D341Med (cell line): ENCODE measurements around the gene AMER2.

ENCODE experiments used
- DNase-seq: peaks from one replicate; pipeline ENCODE4 v3.0.0; 2012; ENCODE audit warnings: low spot score

AMER2 gene

GRCh38 chr13:25171517-25172302, at the start of gene AMER2:
Gene AMER2 (minus strand): TSS chr13:25172288. CDS start chr13:25171619, 669 bp downstream.
- DNase-seq: peak; percentile 88

DNA sequence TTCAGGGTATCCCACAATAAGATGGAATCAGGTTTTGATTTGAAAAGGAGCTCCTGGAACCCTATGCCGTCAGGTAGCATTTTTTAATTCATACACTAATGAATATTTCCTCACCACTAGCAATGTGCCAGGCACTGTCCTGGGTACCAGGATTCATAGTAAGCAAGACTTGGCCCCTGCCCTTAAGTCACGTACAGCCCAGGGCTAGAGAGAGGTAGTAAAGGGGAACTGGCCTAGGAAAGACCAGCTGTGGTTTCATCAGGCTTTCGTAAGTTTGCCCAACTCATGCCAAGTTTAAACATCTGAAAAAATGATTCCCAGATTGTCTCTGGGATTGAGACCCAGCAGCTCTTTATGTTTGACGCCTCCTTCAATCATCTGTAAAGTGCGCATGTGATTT, 45.9 kb upstream of the AMER2 start:
- no peak for DNase-seq

GRCh38 chr13:25217023-25217885, 45.2 kb upstream of the AMER2 start:
- DNase-seq: no peak

DNA sequence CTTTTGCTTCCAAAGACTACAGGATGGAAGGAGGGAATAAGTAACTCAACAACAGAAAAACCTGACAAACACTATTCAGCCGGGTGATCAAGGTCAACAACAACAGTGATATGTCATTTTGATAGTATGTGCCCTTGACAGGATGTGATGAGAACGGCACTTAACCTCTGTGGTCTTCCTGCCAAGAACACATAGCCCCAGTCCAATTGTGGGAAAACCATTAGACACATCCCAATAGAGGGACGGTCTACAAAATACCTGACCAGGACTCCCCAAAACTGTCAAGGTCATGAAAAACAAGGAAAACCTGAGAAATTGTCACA, 43.1 kb upstream of the AMER2 start:
- DNase-seq: no peak

DNA sequence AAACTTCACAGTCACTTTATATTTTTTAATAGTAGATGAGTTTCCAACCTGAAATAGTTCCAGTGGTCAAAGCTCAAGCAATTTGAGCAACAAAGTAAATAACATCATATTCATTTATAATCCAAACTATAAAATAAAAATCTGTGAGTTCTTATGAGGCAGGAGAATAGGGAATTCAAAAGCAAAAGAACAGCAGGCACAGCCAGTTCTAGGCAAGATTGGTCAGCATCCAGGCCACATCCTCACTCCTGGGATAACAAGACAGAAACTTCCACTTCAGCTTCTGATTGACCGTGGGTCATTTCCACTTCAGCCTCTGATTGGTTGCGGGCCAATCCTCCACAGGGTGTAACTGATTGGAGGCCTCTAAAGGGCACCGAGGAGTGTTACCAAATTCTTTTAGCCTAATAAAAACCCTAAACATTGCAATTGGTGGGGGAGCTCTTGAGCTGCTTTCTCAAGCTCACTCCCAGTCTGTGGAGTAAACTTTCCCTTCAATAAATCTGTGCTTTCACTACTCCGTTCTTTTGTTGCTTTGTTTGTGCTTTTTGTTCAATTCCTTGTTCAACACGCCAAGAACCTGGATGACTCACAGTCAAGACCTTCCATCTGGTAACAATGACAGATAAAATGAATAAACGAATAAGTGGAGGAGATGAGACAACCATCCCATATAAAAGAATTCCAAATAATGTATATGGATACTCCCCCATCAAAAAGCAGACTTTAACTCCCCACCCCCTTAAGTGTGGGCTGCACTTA, 42.6 kb upstream of the AMER2 start:
- no peak for DNase-seq

DNA sequence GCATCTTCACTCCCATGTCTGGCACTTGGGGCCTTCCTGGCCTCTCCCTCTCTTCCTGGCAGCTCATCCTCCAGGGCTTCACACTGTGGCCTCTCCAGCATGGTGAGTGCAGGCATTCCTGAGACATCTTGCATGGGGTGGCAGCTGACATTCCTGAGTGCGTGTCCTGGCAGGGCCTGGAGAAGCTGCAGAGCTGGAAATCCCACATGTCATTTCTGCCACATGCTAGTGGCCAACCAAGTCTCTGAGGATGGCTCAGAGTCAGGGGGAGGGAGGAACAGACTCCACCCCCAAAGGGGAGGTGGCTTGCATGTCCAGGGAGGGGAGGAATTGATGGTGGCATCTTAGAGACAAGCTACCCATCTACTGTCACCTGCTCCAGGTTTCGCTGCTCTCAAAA, 41.6 kb upstream of the AMER2 start:
- DNase-seq: no peak

- no peak for DNase-seq
Measured at GRCh38 chr13:25210842-25211569, 38.9 kb upstream of the AMER2 start.

- DNase-seq: no peak
Measured at GRCh38 chr13:25207291-25207810, 35.3 kb upstream of the AMER2 start.

DNA sequence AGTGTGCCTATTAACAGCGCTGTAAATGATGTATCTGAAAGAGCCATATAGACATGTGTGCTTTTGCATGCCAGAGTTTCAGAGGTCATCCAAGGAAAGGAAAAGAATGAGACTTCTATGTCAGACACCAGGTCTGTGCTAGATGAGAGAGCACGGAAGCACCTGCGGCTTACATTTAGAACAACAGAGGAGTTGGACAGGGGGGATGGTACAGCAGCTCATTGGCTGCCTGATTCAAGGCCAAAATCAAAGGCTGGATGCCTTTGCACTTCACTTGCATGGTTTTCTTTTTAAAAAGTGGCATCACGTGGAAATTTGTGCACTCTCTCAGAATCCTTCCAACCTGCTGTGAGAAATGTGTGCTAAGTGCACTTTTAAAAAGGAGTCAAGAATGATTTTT, 32.8 kb upstream of the AMER2 start:
- no peak for DNase-seq

DNA sequence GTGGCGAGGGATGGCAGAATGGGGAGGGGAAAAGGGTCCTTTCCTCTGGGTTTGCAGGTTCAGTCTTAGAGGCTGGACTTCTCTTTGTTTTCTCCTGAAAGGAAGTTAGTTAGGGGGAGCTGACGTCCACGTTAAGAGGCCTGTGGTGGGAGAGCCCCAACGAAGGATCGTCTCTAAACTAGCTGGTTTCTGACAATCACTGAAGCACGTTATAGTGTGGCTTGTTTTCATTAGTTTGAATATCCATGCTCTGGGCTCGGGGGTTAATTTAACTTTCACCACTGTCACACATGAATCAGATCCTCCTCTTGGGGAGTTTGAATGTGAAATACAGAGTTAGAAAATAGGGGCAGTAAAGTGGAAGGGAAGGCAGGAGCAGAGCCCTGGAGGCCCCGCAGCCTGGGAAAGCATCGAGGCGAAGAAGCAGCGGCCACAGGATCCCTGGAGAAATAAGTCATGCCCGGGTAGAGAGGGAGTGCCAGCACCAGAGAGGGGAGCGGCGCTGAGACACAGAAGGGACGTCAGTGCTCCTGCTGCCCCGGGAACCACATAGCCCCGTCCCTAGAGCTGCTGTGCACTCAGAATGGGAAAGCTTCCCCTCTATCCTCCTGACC, 31.1 kb upstream of the AMER2 start:
- no peak for DNase-seq

DNA sequence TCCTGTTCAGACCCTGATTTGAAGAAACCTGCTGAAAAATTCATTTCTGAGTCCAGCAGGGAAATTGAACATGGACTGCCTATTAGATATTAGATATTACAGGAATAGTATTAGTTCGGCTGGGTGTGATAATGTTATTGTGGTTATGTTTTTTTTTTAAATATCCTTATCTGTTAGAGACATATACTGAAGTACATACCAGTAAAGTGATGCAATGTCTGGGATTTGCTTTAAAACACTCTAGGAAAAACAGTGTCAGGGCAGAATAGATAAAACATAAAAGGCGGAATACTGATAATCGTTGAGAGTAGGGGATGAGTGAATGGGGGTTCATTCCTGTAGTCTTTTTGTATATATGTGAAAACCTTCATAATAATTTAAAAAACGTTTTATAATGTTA, 28.7 kb upstream of the AMER2 start:
- DNase-seq: no peak

- no peak for DNase-seq
Measured at GRCh38 chr13:25198647-25199046, 26.6 kb upstream of the AMER2 start.

DNA sequence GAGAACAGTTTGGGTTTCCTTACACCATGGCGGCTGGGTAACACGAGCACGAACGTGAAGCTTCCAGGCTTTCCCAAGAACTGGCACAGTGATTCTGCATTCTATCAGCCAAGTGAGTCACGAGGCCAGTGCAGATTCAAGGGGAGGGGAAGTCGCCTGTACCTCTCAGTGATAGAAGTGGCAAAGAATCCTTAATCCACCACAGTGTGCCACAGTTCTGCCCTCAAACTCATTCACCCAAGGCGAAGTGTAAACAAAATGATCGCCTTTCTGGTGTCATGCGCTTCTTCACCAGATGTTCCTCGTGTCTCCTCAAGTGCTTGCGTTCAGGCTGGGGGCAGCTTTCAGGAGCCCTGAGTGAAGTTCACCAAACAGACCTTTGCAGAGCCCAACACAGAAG, 24.9 kb upstream of the AMER2 start:
- no peak for DNase-seq

- peak; percentile 56 for DNase-seq
Measured at GRCh38 chr13:25192936-25193335, 20.8 kb upstream of the AMER2 start.

- no peak for DNase-seq
Measured at GRCh38 chr13:25192489-25192888, 20.4 kb upstream of the AMER2 start.

GRCh38 chr13:25192052-25192451, 20.0 kb upstream of the AMER2 start:
- DNase-seq: no peak

DNA sequence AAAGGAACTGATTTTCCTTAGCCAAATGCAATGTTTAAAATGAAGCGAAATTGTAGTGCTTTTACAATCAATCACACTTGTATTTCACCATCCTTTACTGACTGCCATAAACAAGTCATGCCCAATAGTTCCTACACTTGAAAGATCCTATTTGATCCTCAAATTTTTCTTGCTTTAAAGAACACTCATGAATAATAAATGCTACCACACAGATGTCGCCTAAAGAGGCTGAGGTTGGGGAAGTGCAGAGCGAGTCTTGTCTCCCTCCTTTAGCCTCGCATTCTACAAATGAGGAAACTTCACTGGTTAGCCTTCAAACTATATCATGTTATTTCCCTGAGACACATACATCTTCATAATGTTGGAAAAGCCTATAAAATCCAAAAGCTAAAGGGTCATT, 18.7 kb upstream of the AMER2 start:
- DNase-seq: no peak

DNA sequence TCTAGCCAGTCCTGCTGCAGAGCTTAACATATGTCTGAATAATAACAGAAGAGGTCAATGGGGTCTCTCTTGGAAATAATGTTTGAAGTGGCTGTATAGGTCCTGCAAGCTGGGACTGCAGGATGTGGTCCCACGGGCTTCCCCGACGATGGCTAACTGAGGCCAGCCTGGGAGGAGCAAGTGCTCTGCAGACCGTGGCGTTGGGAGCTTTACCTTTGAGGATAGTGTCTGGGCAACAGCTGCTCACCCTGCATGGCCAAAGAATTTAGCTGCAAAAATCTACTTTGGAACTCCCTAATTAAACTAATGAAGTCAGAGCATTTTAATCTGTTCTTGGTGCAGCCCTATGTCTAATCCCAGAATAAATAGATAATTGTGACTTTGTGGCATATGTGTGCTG, 18.2 kb upstream of the AMER2 start:
- peak; percentile 74 for DNase-seq

GRCh38 chr13:25187596-25187995, 15.5 kb upstream of the AMER2 start:
- no peak for DNase-seq

DNA sequence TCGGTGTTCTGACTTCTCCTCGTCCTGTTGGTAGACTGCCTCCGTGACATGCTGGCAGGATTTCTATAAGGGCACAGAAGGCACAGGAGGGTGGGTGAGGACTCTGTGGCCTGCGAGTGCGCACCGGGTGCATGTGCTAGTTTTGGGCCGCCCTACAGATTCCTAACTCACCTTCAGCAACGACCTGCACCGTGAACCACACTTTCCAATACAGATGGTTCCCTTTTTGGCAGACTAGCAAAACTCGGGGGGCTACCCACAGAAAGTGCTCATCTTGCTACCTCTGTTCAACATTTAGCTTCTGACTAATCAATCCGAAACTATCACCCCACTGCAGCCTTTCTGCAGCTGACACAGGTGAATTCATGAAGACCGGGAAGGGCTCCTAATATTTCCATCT, 14.1 kb upstream of the AMER2 start:
- DNase-seq: no peak

DNA sequence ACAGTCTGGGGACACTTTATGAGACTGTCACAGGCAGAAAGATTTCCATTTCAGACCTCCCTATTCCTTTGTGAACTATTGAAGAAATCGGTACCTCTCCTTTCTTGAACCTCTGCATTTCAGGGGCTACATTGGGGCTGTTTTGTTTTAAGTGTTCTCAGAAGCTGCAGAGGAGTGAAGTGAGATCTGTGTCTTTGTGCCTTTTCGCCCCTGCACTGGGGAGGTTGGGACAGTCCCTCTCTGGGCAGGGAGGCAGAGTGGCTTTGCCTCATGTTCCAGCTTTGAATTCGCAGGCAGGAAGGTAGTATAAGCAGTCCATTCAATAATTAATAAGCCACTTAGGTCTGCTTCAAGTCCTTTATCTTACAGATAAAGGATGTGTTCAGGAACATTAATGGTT, 9.5 kb upstream of the AMER2 start:
- no peak for DNase-seq
